ENCODE data around the gene CPB2.

The CPB2 gene

GRCh38 chr13:46045424-46045823 lies 59.4 kb downstream of the CPB2 start:
- DNase-seq = no peak

GRCh38 chr13:46043647-46044046 lies 61.2 kb downstream of the CPB2 start:
- DNase-seq = no peak

- no peak for DNase-seq
Measured at GRCh38 chr13:46041419-46041839, 63.4 kb downstream of the CPB2 start.

- no peak for DNase-seq
Measured at GRCh38 chr13:46040763-46041162, 64.1 kb downstream of the CPB2 start.

GRCh38 chr13:46039411-46040182 lies 65.2 kb downstream of the CPB2 start:
- no peak for DNase-seq

GRCh38 chr13:46038296-46038695 lies 66.5 kb downstream of the CPB2 start:
- no peak for DNase-seq

- DNase-seq = no peak
Measured at GRCh38 chr13:46035066-46035465, 69.8 kb downstream of the CPB2 start.

- no peak for DNase-seq
Measured at GRCh38 chr13:46032341-46032740, 72.5 kb downstream of the CPB2 start.

GRCh38 chr13:46031581-46032263 lies 73.1 kb downstream of the CPB2 start:
- no peak for DNase-seq

- DNase-seq = no peak
Measured at GRCh38 chr13:46025157-46025556, 79.7 kb downstream of the CPB2 start.

- DNase-seq = no peak
Measured at GRCh38 chr13:46022481-46022880, 82.4 kb downstream of the CPB2 start.

- DNase-seq = no peak
Measured at GRCh38 chr13:46016216-46016615, 88.6 kb downstream of the CPB2 start.

GRCh38 chr13:46015366-46015765 lies 89.5 kb downstream of the CPB2 start:
- no peak for DNase-seq

- DNase-seq = no peak
Measured at GRCh38 chr13:46012404-46012803, 92.4 kb downstream of the CPB2 start.

GRCh38 chr13:46010148-46010547 lies 94.7 kb downstream of the CPB2 start:
- DNase-seq = no peak

GRCh38 chr13:46008631-46009030 lies 96.2 kb downstream of the CPB2 start:
- no peak for DNase-seq

- DNase-seq = no peak
Measured at GRCh38 chr13:46006688-46007452, 98.0 kb downstream of the CPB2 start.

- no peak for DNase-seq
Measured at GRCh38 chr13:46004491-46004890, 100.3 kb downstream of the CPB2 start.

Measured in activated CD4-positive, alpha-beta T cell treated with anti-CD3 and anti-CD28 coated beads, Interleukin-2, Interleukin-6, amounts not matched to agents 100 ng/mL and 50 ng/mL, durations not matched to agents 16 hours and 8 hours (primary cell).